ENCODE measurements around the gene DDX27. TPM values are rescaled to one million over a fixed set of nuclear protein-coding genes. Genes with fewer than 3 reads are reported as not detected.

DDX27 gene
- total and polyA plus RNA-seq, 2 of the 13 experiments (the other 11 are each of a cell fraction or from before 2014, with no cell fraction given), result 42.6 to 72.8 TPM

DNA sequence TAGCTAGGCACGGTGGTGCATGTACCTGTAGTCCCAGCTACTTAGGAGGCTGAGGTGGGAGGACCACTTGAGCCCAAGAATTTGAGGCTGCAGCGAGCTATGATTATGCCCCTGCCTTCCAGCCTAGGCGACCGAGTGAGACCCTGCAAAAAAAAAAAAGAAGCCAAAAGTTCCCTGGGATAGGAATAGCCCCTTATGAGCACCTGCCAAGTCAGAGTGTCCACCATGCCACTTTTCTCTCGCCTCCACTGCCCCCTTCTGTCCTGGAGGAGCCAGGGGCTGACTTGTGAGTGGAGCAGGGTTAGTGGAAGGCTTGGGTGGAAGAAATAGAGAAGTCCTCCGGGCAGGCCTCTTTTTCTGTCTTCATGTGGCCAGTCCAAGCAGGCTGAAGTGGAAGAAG, 12.1 kb upstream of the DDX27 start (continued):
- TF ChIP-seq FOXC1 (CRISPR knock-in tag; IDR thresholded peaks at IDR 0.05; ENCODE audit: borderline replicate concordance) (0 out of 2 replicates have a peak, but pooled peaks have one; percentile 29), ZNF558 (CRISPR knock-in tag; IDR thresholded peaks at IDR 0.05; ENCODE audit: borderline replicate concordance) (0 out of 2 replicates have a peak, but pooled peaks have one; percentile 47), ZNF124 (CRISPR knock-in tag; IDR thresholded peaks at IDR 0.05) (0 out of 2 replicates have a peak, but pooled peaks have one; percentile 23), ZFP36L2 (CRISPR knock-in tag; IDR thresholded peaks at IDR 0.05) (no peak)
- TF ChIP-seq, protein P1, sequence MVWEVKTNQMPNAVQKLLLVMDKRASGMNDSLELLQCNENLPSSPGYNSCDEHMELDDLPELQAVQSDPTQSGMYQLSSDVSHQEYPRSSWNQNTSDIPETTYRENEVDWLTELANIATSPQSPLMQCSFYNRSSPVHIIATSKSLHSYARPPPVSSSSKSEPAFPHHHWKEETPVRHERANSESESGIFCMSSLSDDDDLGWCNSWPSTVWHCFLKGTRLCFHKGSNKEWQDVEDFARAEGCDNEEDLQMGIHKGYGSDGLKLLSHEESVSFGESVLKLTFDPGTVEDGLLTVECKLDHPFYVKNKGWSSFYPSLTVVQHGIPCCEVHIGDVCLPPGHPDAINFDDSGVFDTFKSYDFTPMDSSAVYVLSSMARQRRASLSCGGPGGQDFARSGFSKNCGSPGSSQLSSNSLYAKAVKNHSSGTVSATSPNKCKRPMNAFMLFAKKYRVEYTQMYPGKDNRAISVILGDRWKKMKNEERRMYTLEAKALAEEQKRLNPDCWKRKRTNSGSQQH (CRISPR knock-in tag; IDR thresholded peaks at IDR 0.05; ENCODE audit: low read depth), result 0 out of 2 replicates have a peak, but pooled peaks have one; percentile 38

DNA sequence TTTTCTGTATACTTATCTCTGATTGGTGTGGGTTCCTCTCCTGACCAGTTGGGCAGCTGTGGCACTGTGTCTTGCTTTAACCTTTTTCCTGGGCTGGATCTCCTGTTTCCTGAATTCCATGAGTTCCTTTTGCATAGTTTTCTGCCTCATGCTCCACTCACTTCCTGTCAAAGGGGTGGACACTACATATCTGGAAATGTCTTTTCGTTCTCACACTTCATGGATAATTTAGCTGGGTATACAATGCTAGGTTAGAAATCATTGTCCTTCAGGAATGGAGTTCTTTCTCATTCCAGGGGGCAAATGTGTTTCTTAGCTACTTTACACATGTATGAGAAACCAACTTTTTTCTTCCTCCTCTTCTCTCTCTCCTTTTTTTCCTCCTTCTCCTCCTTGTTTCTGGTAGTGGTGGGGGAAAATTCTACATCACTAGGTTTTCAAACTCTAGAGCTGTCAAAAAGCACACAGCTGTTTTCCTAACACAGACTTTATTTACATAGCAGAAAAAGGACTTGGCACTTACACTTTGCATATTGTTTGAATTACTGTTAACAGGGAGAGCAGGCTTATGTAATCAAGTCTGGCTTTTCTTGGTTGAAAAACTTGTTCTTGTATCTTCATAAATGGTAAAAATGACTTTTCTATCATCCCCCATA, 9.0 kb upstream of the DDX27 start:
- H3K9me3 ChIP-seq (ENCODE audit: low read length), result peaks cover 6% of the 10 kb centered on the region
- no peak overlapping the region for H3K4me3 ChIP-seq (replicated peaks in 1 of 3; ENCODE audit: insufficient read depth in 1 of 3, low read depth in 2 of 3, low read length in 3 of 3)
- no peak overlapping the region for H2AFZ ChIP-seq (ENCODE audit: low read length)
- intact Hi-C loops (cut with micrococcal nuclease; ENCODE audit: unreplicated experiment) (no loop called here), in situ Hi-C loops (cut with HindIII; ENCODE audit: extremely low pct_ligation_motif_present, low pct_unique_long_range_greater_than_20kb) (no loop called here)
- H3K79me2 ChIP-seq (ENCODE audit: insufficient read depth, low read length), result no peaks in the 10 kb centered on the region
- no peak for DNase-seq (ENCODE audit: low spot score)
- no peak for FAIRE-seq
- no peak overlapping the region for H3K4me2 ChIP-seq (ENCODE audit: low read depth, low read length)
- no peaks in the 10 kb centered on the region for H3K36me3 ChIP-seq (replicated peaks in 1 of 2; ENCODE audit: control insufficient read depth in 1 of 2, insufficient read depth in 2 of 2, low read length in 2 of 2)
- H3K27ac ChIP-seq (ENCODE audit: extremely low read length, insufficient read depth, low read length), result no peak overlapping the region
- ChIA-PET CTCF (ENCODE audit: low intra/inter-chr PET ratio, low total read pairs) (no interaction called here), POLR2A (interaction anchor here (1.1 kb wide), 1 partner anchor 9 kb away, joined by 4 read pairs; the partner anchor contains the start of gene DDX27)
- 0 out of 2 replicates have a peak, but pooled peaks cover 12% of the 10 kb centered on the region for H3K4me1 ChIP-seq (ENCODE audit: insufficient read depth, low read length)
- no peak overlapping the region for H3K9ac ChIP-seq (ENCODE audit: insufficient read depth, low read depth, low read length)
- no TSS peak for BruUV-seq (replicated peaks)
- H3K27me3 ChIP-seq (ENCODE audit: control insufficient read depth in 1 of 2, insufficient read depth in 2 of 2, low read length in 2 of 2), result no peaks in the 10 kb centered on the region
- 83% methylated on average over 1 of the region's 1 CpG for WGBS (ENCODE audit: low lambda C conversion rate)
- ATAC-seq, result no peak
- no peaks in the 10 kb centered on the region for H4K20me1 ChIP-seq (ENCODE audit: insufficient read depth, low read length)
- no peak for TF ChIP-seq ZNF616 (CRISPR knock-in tag; IDR thresholded peaks at IDR 0.05; ENCODE audit: low read depth)
- TF ChIP-seq CBX1 (IDR thresholded peaks at IDR 0.05; ENCODE audit: low read depth), result no peak
- no peak for TF ChIP-seq IKZF4 (CRISPR knock-in tag; IDR thresholded peaks at IDR 0.05; ENCODE audit: borderline replicate concordance, low read depth, not compliant biosample characterization)
- TF ChIP-seq SOX5 (CRISPR knock-in tag; IDR thresholded peaks at IDR 0.05; ENCODE audit: borderline replicate concordance), result peak; percentile 43; the same call in 1 of the 2 replicates
- peak; percentile 7 for TF ChIP-seq HNRNPK (IDR thresholded peaks at IDR 0.05; ENCODE audit: low read depth, low read length, poor library complexity, severe bottlenecking)
- no peak for TF ChIP-seq FOXA1 (IDR thresholded peaks at IDR 0.05)
- peak; percentile 50; the same call in 1 of the 2 replicates for TF ChIP-seq FOXA1 (CRISPR knock-in tag; IDR thresholded peaks at IDR 0.05)
- no peak for TF ChIP-seq ZNF589 (CRISPR knock-in tag; conservative IDR thresholded peaks at IDR 0.05)
- no peak for TF ChIP-seq SMARCE1 (IDR thresholded peaks at IDR 0.05; ENCODE audit: borderline replicate concordance)
- peak; percentile 66 for TF ChIP-seq TEAD3 (CRISPR knock-in tag; optimal IDR thresholded peaks at IDR 0.05; ENCODE audit: borderline replicate concordance)
- no peak for TF ChIP-seq ZKSCAN1 (IDR thresholded peaks at IDR 0.05; ENCODE audit: low read length)
- no peak for TF ChIP-seq GABPA (IDR thresholded peaks at IDR 0.05; ENCODE audit: low read depth, low read length)
- peak; percentile 40; the same call in 1 of the 2 replicates for TF ChIP-seq GABPA (CRISPR knock-in tag; IDR thresholded peaks at IDR 0.05; ENCODE audit: low read depth)
- 0 out of 2 replicates have a peak, but pooled peaks have one; percentile 21 for TF ChIP-seq RARA (CRISPR knock-in tag; IDR thresholded peaks at IDR 0.05)
- TF ChIP-seq ZKSCAN8 (CRISPR knock-in tag; IDR thresholded peaks at IDR 0.05; ENCODE audit: borderline replicate concordance), result no peak
- TF ChIP-seq, protein P2, sequence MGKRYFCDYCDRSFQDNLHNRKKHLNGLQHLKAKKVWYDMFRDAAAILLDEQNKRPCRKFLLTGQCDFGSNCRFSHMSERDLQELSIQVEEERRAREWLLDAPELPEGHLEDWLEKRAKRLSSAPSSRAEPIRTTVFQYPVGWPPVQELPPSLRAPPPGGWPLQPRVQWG (CRISPR knock-in tag; IDR thresholded peaks at IDR 0.05; ENCODE audit: borderline replicate concordance, low read depth), result no peak
- TF ChIP-seq SPEN (CRISPR knock-in tag; IDR thresholded peaks at IDR 0.05; ENCODE audit: low read depth), result no peak
- peak; percentile 69 for TF ChIP-seq SAP130 (CRISPR knock-in tag; IDR thresholded peaks at IDR 0.05; ENCODE audit: low read depth)
- no peak for TF ChIP-seq ARID2 (CRISPR knock-in tag; IDR thresholded peaks at IDR 0.05; ENCODE audit: borderline replicate concordance)
